IgD-negative memory B cell (primary cell): ENCODE results near the gene CARD11. TPM values are rescaled to one million over a fixed set of nuclear protein-coding genes. Genes with fewer than 3 reads are reported as not detected.
A peak's percentile ranks its signal among the peaks of the same experiment; 100 is the strongest.

Experiments
- H3K27ac Mint-ChIP-seq, 3 donors: one replicate each; pipeline ENCODE4 v1.8.0; 2020 to 2022; ENCODE audit warnings: mild to moderate bottlenecking in 3 of 3, mixed read lengths in 3 of 3, moderate library complexity in 1 of 3
- H3K27me3 Mint-ChIP-seq: one replicate; pipeline ENCODE4 v1.8.0; 2021; ENCODE audit warnings: mixed read lengths
- H3K36me3 Mint-ChIP-seq: one replicate; pipeline ENCODE4 v1.8.0; 2020; ENCODE audit warnings: mild to moderate bottlenecking, mixed read lengths
- H3K4me1 Mint-ChIP-seq, 3 donors: one replicate each; pipeline ENCODE4 v1.8.0; 2020 to 2022; ENCODE audit warnings: mixed read lengths in 3 of 3, mild to moderate bottlenecking in 1 of 3
- H3K4me3 Mint-ChIP-seq, 4 donors: one replicate each; pipeline ENCODE4 v1.8.0; 2020 to 2022; ENCODE audit warnings: mild to moderate bottlenecking in 4 of 4, mixed read lengths in 4 of 4, moderate library complexity in 3 of 4
- H3K9me3 Mint-ChIP-seq, 3 donors: one replicate each; pipeline ENCODE4 v1.8.0; 2020 to 2021; ENCODE audit warnings: mixed read lengths in 3 of 3, mild to moderate bottlenecking in 1 of 3
- polyA plus RNA-seq: library from polyadenylated mRNA; unstranded; fragments of 300-500 nt; fragmentation: Illumina TruSeq; gene quantifications from one replicate; pipeline ENCODE4 v1.2.3, GENCODE V29; 2021

CARD11 gene
- polyA plus RNA-seq, 1 donor from 2014 or later: 52.4 TPM

- no peak overlapping the region for H3K27ac Mint-ChIP-seq
- H3K27me3 Mint-ChIP-seq: no peaks in the 10 kb centered on the region
- H3K9me3 Mint-ChIP-seq: peaks cover 0 to 7% (median 7%) of the 10 kb centered on the region in 3 donors
- H3K4me1 Mint-ChIP-seq: peaks cover 5 to 8% (median 7%) of the 10 kb centered on the region in 3 donors
- peaks cover 18% of the 10 kb centered on the region for H3K36me3 Mint-ChIP-seq
- peak overlapping the region in 1 of 4 donors; percentile 71 for H3K4me3 Mint-ChIP-seq
These were observed 47.5 kb downstream of the CARD11 start for GRCh38 chr7:2996141-2996540.

DNA sequence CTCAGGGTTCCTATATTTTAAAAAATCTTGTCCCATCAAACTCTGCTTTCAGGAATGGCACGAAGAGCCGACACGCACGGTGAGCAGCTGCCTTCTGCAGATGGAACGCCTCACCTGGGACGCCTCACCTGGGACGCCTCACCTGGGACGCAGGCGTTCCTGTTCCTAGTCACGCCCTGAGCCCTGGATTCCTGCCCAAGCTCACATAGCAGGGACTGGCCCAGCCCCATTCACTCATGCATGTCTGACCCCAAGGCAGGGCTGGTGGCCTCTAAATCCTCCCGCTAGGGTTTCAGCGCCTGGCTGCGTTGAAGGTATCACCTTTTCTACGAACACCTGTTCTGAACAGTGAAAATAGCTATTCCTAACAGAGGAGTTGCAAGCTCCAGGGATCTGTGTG lies 49.8 kb downstream of the CARD11 start:
- no peak overlapping the region for H3K27ac Mint-ChIP-seq
- H3K4me3 Mint-ChIP-seq: peak overlapping the region in 1 of 4 donors; percentile 9
- peaks cover 0 to 11% (median 7%) of the 10 kb centered on the region in 3 donors for H3K9me3 Mint-ChIP-seq
- no peaks in the 10 kb centered on the region for H3K27me3 Mint-ChIP-seq
- H3K4me1 Mint-ChIP-seq: peaks cover 4 to 8% (median 5%) of the 10 kb centered on the region in 3 donors
- peaks cover 24% of the 10 kb centered on the region for H3K36me3 Mint-ChIP-seq

GRCh38 chr7:2993396-2993795 lies 50.3 kb downstream of the CARD11 start:
- H3K27ac Mint-ChIP-seq: no peak overlapping the region
- peaks cover 24% of the 10 kb centered on the region for H3K36me3 Mint-ChIP-seq
- peaks cover 0 to 11% (median 7%) of the 10 kb centered on the region in 3 donors for H3K9me3 Mint-ChIP-seq
- no peak overlapping the region for H3K4me3 Mint-ChIP-seq
- no peaks in the 10 kb centered on the region for H3K27me3 Mint-ChIP-seq
- peaks cover 4 to 10% (median 5%) of the 10 kb centered on the region in 3 donors for H3K4me1 Mint-ChIP-seq

DNA sequence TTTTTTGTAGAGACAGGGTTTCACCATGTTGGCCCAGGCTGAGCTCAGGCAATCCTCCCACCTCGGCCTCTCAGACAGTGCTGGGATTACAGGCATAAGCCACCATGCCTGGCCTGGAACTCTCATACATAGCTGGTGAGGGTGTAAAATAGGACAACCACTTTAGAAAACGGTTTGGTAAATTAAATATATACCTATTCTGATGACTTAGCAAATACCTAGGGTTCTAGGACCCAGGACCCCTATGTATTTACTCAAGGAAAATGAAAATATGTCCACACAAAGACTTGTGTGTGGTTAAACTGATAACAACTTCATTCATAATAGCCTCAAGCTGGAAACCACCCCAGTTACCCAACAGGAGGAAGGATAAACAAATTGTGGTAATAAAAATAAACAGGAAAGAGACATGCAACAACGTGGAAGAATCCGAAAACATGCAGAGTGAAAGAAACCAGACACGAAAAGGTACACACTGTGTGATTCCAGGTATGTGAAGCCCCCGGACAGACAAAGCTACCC lies 52.7 kb downstream of the CARD11 start:
- H3K27me3 Mint-ChIP-seq: no peaks in the 10 kb centered on the region
- no peak overlapping the region for H3K4me3 Mint-ChIP-seq
- H3K9me3 Mint-ChIP-seq: peaks cover 0 to 11% (median 3%) of the 10 kb centered on the region in 3 donors
- peaks cover 26% of the 10 kb centered on the region for H3K36me3 Mint-ChIP-seq
- H3K27ac Mint-ChIP-seq: peak overlapping the region in 1 of 3 donors; percentile 27
- H3K4me1 Mint-ChIP-seq: peaks cover 10 to 18% (median 18%) of the 10 kb centered on the region in 3 donors

DNA sequence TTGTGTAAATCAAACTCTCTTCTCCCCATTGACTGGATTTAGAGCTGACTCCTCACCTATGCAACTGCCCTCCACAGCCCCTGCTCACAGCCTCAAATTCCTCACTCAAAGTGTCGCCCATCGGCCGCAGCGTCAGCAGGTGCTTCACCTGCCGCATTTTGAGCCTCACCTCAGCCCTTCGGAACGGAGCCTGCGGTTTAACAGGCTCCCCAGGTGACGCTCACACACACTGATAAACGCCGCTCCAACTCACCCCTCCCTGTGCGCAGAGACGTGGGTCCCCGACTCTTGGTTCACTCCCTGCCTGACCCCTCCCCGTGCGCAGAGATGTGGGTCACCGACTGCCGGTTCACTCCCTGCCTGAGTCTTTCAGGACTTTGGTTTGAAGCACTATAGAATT lies 57.1 kb downstream of the CARD11 start:
- H3K27me3 Mint-ChIP-seq: no peaks in the 10 kb centered on the region
- H3K4me3 Mint-ChIP-seq: peak overlapping the region in 2 of 4 donors; percentile 43 to 59
- peaks cover 29 to 47% (median 42%) of the 10 kb centered on the region in 3 donors for H3K4me1 Mint-ChIP-seq
- peak overlapping the region in 2 of 3 donors; percentile 14 to 33 for H3K27ac Mint-ChIP-seq
- H3K9me3 Mint-ChIP-seq: peaks cover 0 to 6% (median 0%) of the 10 kb centered on the region in 3 donors
- peaks cover 21% of the 10 kb centered on the region for H3K36me3 Mint-ChIP-seq

DNA sequence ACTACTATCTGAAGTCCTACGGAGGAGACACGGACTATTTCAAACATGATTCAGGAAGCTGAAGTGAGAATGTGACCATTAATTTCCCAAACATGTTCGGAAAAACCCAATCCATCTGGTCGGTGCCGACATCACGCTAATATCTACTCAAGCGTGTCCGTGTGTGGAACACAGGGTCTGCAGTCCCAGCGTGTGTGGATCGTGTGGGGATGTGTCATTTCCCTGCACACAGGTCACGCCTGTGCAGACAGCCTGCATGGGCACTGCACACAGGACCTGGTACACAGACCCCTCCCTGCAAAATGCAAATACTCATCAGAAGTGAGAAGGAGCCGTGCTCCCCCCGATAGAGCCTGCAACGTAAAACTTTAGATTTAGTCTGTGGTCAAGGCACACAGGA lies 57.8 kb downstream of the CARD11 start:
- peaks cover 22% of the 10 kb centered on the region for H3K36me3 Mint-ChIP-seq
- H3K27me3 Mint-ChIP-seq: no peaks in the 10 kb centered on the region
- peak overlapping the region in 2 of 3 donors; percentile 80 to 97 for H3K27ac Mint-ChIP-seq
- H3K4me1 Mint-ChIP-seq: peaks cover 35 to 48% (median 45%) of the 10 kb centered on the region in 3 donors
- H3K9me3 Mint-ChIP-seq: peaks cover 0 to 7% (median 0%) of the 10 kb centered on the region in 3 donors
- H3K4me3 Mint-ChIP-seq: peak overlapping the region in 3 of 4 donors; percentile 44 to 66 (median 52)

DNA sequence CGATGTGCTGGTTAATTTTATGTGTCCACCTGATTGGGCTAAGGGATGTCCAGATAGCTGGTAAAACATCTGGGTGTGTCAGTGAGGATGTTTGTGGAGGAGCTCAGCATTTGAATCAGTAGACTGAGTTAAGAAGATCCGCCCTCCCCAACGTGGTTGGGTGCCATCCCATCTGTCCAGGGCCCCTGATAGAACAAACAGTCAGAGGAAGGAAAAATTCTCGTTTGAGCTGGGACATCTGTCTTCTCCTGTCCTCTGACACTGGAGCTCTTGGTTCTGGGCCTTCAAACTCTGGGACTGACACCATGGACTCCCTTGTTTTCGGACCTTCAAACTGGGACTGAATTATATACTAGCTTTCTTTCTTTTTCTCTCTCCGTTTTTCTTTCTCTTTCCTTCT lies 59.6 kb downstream of the CARD11 start:
- Mint-ChIP-seq H3K4me1 (peaks cover 42 to 60% (median 57%) of the 10 kb centered on the region in 3 donors), H3K36me3 (peaks cover 14% of the 10 kb centered on the region), H3K9me3 (peaks cover 0 to 3% (median 0%) of the 10 kb centered on the region in 3 donors), H3K4me3 (peak overlapping the region in 2 of 4 donors; percentile 37 to 68), H3K27me3 (no peaks in the 10 kb centered on the region), H3K27ac (peak overlapping the region; percentile 68 to 95 (median 80))

DNA sequence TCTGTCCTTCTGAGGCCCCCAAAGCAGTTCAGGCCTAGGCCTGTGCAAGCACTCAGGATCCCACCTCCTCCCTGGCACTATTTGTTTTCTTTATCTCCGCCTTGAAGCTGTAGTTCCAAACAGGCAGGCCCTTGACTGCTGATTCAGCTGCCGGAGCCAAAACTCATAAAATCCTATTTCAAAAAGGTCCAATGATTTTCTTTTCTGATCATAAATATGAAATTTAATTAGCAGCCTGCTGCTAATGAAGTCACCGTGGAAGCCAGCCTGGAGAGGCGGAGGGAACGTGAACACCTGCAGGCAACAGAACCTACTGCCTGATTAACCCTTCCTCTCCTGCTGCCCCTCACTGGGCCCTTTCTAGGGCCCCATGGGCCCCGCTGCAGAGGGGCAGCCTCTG lies 60.1 kb downstream of the CARD11 start:
- Mint-ChIP-seq H3K36me3 (peaks cover 13% of the 10 kb centered on the region), H3K4me3 (no peak overlapping the region), H3K27ac (peak overlapping the region in 2 of 3 donors; percentile 68 to 95)

GRCh38 chr7:2982831-2983230 lies 60.8 kb downstream of the CARD11 start:
- H3K27me3 Mint-ChIP-seq: no peaks in the 10 kb centered on the region
- H3K27ac Mint-ChIP-seq: peak overlapping the region; percentile 89 to 95 (median 90)
- peaks cover 12% of the 10 kb centered on the region for H3K36me3 Mint-ChIP-seq

More for the DNA sequence above, 60.1 kb downstream of the CARD11 start:
- H3K9me3 Mint-ChIP-seq: peaks cover 0 to 3% (median 0%) of the 10 kb centered on the region in 3 donors
- H3K27me3 Mint-ChIP-seq: no peaks in the 10 kb centered on the region
- peaks cover 46 to 65% (median 59%) of the 10 kb centered on the region in 3 donors for H3K4me1 Mint-ChIP-seq

GRCh38 chr7:2982401-2982800 lies 61.3 kb downstream of the CARD11 start:
- Mint-ChIP-seq H3K36me3 (peaks cover 11% of the 10 kb centered on the region), H3K27ac (peak overlapping the region; percentile 89 to 95 (median 90)), H3K4me3 (peak overlapping the region in 3 of 4 donors; percentile 35 to 88 (median 75)), H3K27me3 (no peaks in the 10 kb centered on the region), H3K4me1 (peaks cover 44 to 67% (median 60%) of the 10 kb centered on the region in 3 donors), H3K9me3 (peaks cover 0 to 3% (median 0%) of the 10 kb centered on the region in 3 donors)

More at GRCh38 chr7:2982831-2983230, 60.8 kb downstream of the CARD11 start:
- H3K4me3 Mint-ChIP-seq: peak overlapping the region in 3 of 4 donors; percentile 35 to 88 (median 75)
- peaks cover 0 to 3% (median 0%) of the 10 kb centered on the region in 3 donors for H3K9me3 Mint-ChIP-seq
- H3K4me1 Mint-ChIP-seq: peaks cover 46 to 69% (median 57%) of the 10 kb centered on the region in 3 donors

DNA sequence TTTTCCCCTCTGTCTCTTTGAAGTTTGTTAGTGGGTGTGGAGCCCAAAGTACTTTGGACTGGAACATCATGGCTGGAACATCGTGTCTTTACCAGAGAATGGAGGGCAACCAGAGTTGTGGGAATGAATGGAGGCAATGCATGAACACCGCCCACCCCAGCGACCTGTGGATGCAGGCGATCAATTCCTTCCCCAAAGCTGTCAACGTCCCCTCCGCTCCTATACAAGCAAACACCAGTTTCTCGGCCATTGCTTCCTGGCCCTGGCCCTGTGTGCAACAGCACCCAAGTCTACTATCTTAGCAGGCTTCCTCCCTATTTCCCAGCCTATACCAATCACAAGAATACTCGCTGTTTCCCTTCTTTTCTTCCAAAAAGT lies 62.6 kb downstream of the CARD11 start:
- Mint-ChIP-seq H3K36me3 (peaks cover 9% of the 10 kb centered on the region), H3K4me1 (peaks cover 40 to 60% (median 57%) of the 10 kb centered on the region in 3 donors), H3K9me3 (peaks cover 0 to 3% (median 0%) of the 10 kb centered on the region in 3 donors), H3K4me3 (peak overlapping the region; percentile 54 to 99 (median 91)), H3K27ac (peak overlapping the region; percentile 90 to 98 (median 94)), H3K27me3 (no peaks in the 10 kb centered on the region)

DNA sequence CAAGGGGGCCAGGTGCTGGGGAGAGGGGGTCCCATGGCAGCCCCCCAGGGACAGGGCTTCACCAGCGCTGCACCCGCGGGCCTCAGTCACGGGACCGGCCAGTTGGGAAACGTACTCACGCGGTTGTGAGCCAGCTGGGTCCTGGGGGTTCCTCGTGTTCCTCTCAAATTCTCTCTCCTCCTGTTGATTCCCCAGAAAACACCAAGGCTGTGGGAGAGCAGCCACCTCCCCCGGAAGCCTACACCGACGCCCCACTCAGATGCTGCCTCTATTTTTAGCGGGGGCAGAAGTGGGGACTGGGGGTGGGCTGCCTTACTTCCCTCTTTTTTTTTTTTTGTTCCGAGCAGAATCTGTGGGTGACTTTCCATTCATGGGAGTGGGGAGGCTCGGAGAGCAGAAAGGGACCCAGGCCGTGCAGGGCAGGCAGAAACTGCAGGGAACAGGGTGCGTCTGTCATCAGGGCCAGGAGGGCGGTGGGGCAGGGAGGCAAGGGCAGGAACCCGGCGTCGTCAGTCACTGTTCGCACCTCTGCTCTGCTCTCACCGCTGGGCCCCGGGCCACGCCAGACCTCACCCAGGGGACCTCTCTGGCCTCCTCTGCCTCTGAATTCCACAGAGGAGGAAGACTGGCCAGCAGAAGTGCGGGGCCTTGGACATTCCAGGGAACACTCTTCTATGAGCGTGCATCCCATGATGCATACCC lies 63.1 kb downstream of the CARD11 start:
- Mint-ChIP-seq H3K36me3 (peaks cover 9% of the 10 kb centered on the region), H3K4me1 (peaks cover 37 to 57% (median 54%) of the 10 kb centered on the region in 3 donors)

GRCh38 chr7:2979951-2980350 lies 63.7 kb downstream of the CARD11 start:
- peak overlapping the region; percentile 88 to 99 (median 91) for H3K4me3 Mint-ChIP-seq
- H3K36me3 Mint-ChIP-seq: peaks cover 9% of the 10 kb centered on the region
- H3K4me1 Mint-ChIP-seq: peaks cover 36 to 56% (median 53%) of the 10 kb centered on the region in 3 donors
- H3K27ac Mint-ChIP-seq: peak overlapping the region; percentile 90 to 98 (median 94)
- no peaks in the 10 kb centered on the region for H3K27me3 Mint-ChIP-seq
- peaks cover 0 to 3% (median 0%) of the 10 kb centered on the region in 3 donors for H3K9me3 Mint-ChIP-seq

More for the DNA sequence above, 63.1 kb downstream of the CARD11 start:
- Mint-ChIP-seq H3K27ac (peak overlapping the region; percentile 90 to 98 (median 94)), H3K27me3 (no peaks in the 10 kb centered on the region), H3K9me3 (peaks cover 0 to 3% (median 0%) of the 10 kb centered on the region in 3 donors), H3K4me3 (peak overlapping the region; percentile 88 to 99 (median 91))

DNA sequence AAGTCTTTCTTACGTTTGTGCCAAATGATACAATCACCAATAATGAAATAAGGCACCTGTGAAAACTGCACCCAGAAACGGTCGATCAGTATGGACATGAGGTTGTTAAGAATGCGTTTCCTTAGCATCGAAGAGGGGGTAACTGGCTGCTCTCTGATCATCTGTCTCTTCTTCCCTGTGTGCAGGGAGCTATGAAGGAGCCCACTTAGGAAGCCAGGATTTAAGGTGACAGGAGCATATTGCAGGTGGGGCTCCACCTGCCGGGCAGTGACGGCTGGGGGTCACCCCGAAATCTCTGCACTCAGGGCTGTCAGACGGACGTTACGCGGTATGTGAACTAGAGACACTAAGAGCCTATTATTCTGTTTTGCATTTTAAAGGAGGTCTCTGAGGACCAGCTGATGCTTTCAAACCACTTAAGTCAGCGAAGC lies 64.5 kb downstream of the CARD11 start:
- Mint-ChIP-seq H3K27me3 (no peaks in the 10 kb centered on the region), H3K27ac (peak overlapping the region; percentile 90 to 98 (median 94)), H3K4me1 (peaks cover 36 to 56% (median 47%) of the 10 kb centered on the region in 3 donors), H3K4me3 (peak overlapping the region; percentile 88 to 99 (median 91)), H3K36me3 (peaks cover 8% of the 10 kb centered on the region), H3K9me3 (peaks cover 0 to 3% (median 0%) of the 10 kb centered on the region in 3 donors)

- peaks cover 8% of the 10 kb centered on the region for H3K36me3 Mint-ChIP-seq
- no peaks in the 10 kb centered on the region for H3K27me3 Mint-ChIP-seq
- H3K27ac Mint-ChIP-seq: peak overlapping the region; percentile 90 to 98 (median 94)
- H3K4me1 Mint-ChIP-seq: peaks cover 36 to 55% (median 42%) of the 10 kb centered on the region in 3 donors
- H3K4me3 Mint-ChIP-seq: peak overlapping the region; percentile 88 to 99 (median 91)
- H3K9me3 Mint-ChIP-seq: peaks cover 0 to 3% (median 0%) of the 10 kb centered on the region in 3 donors
These were observed 65.3 kb downstream of the CARD11 start for GRCh38 chr7:2978408-2978807.
